ENCODE results near the gene TNS3.
"Not testable (repeated sequence)": the region's sequence is repeated elsewhere in the genome, so short reads cannot be mapped to it uniquely, and the experiment has no call there.

The TNS3 gene

DNA sequence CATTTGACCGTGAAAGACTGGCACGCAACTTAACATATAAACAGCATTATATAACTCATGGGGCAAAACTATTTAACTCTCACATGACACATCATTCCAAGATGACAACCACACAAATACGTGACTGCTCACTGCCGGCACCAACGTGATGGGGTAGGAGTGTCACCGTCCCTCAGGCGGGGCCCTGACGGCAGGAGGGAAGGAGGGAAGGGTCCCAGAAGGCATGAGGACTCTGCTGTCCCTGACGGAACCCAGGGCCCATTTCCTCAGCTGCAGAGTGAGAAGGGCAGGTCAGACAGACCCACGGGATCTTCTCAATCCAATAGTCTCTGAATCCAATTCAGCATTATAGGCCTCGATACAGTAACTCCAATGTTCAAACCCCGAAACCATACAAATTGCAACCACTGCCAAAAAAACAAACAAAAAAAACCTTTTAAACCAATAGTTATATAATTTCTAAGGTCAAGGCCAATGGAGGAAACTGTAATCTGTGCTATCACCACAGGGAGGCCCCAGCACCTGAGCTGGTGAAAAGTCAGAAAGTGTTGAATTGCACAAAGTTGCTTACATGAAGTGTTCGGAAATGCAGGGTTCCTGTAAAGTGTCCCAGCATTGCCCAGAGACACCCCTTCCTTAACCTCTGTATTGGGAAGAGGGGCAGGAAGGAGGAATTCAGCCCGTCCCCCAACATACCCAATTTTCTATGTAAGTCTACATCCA is 137.4 kb downstream of the TNS3 start:
- no peak for DNase-seq

DNA sequence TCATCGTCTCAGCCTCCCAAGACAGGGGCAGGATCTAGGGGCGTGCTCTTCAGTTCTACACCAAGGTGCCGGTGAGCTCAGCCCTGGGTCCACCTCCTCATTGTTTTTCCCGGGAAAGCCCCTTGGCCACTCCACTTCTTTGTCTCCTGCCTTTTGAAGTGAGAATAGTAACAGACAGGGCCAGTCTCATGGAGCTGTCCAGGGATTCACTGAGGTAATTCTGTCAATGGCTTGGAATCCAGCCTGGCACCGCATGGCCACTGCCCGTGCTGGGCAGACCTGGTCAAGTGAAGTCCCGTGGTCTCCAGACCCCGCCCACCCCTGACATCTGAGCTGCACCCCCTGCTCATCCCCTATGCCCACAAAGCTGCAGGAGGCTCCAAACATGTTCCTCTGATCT is 138.9 kb downstream of the TNS3 start:
- no peak for DNase-seq

DNA sequence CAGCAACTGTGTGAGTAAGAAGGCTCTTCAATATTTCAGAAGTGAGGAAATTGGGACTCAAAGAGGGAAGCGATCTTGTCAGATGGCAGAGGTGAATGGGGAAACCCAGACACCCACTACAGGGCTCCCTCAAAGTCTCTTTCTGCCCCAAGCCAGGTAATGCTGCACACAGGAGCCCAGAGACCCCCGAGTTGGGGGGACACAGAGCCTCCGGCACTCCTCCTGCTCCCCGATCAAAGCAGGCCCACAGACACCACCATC is 139.4 kb downstream of the TNS3 start:
- no peak for DNase-seq

DNA sequence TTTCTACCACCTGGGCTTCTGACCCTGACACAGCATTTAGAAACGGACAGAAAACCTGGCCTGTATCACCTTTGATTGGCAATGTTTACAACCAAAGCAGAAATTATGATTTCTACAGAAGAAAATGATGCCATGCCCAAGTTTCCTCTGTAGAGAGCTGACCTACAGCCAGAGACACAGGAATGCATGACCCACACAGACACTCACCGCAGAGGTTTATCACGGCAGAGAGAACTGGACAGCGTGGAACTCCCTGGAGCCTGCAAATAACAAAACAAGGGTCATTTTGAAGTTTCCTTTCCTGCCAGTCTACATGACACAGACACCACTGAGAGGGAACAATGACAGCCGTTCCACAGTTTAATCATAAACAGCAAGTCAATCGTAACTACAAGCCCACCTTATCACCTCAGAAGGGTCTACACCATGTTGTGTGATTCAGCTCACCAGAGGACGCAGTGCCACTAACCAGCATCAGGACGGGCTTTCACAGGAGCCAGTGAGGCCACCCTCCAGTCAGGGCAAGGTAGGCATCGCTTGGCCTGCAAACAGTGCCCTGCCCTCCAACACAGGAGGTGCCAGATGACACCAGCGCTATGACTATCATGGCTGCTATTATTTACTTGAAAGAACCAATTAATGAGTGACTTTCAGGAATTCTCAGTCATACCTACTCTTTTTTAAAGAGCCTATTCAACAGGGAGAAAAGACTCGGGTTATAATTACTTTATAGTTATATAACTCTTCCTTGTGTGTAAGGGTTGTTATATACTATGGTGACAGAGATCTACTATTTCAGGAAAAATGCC is 139.9 kb downstream of the TNS3 start:
- DNase-seq: no peak

DNA sequence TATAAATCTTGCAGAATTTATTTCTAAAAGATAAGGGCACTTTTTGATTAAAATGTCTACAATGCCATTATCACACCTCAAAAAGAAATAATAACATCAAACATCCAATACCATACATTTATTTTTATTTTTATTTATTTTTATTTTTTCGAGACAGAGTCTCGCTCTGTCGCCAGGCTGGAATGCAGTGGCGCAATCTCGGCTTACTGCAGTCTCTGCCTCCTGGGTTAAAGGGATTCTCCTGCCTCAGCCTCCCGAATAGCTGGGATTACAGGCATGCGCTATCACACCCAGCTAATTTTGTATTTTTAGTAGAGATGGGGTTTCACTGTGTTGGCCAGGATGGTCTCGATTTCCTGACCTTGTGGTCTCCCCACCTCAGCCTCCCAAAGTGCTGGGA is 140.9 kb downstream of the TNS3 start:
- not testable (repeated sequence) for DNase-seq

DNA sequence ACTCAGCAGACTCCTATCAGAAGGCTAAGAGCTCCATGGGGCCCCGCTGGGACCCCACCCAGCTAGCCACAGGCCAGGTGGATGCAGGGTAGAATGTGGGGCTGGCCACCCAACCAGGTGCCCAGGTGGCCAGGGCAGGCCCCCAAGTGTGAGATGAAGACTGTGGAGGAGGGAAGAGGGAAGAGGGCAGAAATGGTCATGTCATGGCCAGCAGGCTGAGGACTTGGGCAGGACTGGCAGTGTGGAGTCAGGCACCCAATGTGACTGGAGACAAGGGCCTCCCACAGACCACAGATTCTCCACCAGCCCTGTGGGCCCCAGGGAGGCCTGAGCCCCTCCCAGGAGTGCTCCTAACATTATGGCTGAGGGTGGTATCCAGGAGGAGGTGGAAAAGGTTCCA is 141.6 kb downstream of the TNS3 start:
- no peak for DNase-seq

DNA sequence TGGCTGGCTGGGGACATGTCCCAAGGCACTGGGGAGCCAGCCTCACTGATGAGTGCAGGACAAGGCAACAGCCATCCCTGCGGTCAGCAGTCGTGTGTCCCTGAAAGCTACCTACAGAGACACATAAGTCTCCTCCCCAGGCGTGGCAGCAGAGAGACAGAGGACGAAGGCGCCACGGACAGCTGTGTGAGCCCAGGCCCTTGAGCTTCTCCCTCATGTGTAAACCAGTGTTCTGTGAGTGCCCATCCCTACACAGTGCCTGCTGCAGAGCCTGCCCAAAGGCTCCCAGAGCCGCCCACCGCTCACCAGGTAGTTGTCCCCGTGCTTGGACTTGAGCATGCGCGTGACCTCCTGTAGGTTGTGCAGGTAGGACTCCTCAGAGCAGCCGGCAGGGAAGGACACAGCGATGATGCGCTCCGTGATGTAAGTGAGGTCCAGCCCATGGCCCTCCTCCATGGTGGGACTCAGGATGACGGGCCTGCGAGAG is 142.7 kb downstream of the TNS3 start:
- DNase-seq: no peak

DNA sequence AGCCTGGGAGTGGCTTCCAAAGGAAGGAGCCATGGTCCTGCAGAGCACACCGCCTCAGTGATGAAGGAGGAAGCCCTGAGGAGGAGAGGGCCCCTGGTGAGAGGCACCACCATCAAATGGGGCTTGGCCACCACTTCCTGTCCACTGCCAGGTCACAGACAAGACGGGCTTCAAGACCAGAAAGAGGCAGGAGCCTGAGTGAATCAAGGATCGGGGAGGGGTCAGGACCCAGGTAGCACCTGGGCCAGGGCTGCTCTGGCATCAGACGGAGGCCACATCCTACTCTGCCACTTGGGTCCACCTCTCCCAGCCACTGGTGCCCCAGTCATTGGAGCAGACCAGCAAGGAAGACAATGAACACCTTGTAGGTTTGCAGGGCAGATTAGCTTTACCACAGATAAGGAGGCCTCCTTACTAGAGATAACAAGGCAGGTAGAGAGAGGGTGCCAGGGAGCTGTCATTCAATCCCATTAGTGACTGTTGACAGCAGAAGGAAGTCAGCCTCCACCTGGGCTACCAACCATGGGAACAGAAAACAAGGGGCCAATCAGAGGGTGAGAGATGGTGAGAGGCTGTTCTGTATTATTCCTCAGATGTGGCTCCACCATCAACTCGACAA is 143.4 kb downstream of the TNS3 start:
- DNase-seq: no peak

DNA sequence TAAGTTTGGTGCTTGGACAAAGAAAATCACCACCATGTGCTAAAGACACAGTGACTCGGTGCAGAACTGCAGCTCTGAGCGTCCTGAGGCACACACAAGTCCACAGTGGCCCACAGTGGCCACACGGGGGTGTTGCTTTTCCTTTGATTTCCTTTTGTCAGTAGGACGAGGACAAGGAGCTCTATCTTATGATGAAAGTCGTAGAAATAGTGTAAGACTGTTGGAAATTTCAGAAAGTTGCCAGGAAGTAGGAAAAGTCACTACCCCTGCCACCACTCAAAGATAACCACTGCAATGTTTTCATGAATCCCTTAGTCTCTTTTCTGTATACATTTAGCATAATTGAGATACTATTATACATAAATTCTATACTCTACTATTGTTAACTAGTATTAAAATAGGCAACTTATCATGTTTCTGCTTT is 146.0 kb downstream of the TNS3 start:
- no peak for DNase-seq

DNA sequence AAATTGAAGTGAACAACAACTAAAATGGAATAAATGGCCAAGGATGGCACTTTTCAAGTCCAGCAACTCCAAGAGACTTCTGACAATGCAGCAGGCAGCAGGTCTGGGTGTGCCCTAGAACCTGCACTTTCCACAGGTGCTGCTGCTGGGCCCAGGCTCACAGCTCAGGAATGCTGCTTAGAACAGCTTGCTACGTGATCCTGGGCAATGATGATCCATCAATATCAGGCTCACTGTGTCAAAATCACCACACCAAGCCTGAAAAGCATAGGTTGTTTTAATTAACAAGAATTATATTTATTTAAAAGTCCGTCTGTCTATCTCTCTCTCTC is 148.4 kb downstream of the TNS3 start:
- DNase-seq: no peak

DNA sequence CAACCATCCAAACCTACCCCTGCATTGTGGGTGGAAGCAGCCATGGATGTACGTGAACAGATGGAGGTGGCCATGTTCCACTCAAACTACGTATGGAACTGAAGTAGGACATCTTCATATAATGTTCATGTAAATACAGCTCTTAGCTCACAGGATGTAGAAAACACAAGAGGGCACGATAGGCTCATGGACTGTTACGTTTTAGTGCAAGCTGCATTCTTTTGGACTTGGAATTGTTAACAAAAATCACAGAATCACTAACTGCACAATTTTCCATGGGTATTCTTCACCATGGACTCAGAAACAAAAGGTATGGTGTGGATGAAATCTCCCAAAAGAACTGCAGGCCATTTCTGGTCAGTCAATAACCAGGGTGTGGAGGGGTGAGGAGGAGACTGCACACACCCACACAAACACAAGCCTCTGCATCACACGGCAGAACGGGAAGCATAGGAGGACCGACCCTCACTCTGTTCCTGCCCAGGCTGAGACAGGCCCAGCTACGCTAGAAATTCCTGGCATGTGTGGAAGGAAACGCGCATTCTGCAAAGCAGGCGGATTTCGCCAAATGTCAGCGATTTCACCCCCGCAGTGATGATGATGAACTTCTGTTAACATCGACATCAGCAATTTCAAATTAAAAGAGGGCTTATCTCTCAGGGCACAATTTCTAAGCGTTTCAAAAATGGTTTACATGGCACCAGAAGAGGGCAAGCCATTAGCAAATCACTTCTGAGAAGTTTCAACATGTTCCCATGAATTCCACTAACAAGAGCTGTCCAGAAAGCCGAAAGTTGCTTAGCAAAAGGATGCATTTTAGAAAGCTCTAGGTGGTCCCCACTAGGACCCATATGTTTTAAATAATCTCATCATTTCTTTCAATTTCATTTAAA is 149.0 kb downstream of the TNS3 start:
- no peak for DNase-seq

DNA sequence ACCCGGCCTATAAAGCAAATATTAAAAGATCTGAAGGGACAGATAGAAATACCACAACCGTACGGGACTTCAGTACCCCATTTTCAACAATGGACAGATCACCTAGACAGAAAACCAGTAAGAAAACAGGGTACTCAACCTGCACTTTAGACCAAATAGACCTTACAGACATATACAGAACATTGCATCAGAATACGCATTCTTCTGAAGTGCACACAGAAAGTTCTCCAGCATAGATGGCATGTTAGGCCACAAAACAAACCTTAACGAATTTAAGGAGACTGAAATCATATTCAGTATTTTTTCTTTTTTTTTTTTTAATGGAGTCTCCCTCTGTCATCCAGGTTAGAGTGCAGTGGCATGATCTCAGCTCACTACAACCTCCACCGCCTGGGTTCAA is 151.5 kb downstream of the TNS3 start:
- no peak for DNase-seq

DNA sequence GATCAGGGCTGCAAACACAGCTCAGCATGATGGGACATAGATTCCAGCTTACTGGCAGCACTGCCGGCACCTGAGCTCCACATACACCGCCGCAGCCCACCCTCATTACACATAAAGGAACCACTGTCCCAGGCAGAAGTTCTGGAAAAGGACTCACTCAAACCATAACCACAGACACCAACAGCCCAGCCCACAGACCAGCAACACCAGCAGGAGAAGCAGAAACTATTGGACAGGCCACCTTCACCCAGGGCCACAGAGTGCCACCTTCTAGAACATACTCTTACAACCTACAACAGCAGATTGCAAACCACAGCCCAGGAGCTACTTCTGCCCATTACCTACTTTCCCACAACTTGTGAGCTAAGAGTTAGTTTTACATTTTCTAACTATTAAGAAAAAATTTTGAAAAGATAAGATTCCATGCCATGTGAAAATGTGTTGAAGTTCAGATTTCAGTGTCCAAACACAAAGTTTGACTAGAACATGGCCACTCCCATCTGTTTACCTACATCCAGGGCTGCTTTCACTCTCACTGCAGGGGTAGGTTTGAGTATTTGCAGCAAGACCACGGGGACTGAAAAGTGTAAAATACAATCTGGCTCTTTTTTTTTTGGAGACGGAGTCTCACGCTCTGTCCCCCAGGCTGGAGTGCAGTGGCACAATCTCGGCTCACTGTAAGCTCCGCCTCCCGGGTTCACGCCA is 153.0 kb downstream of the TNS3 start:
- no peak for DNase-seq

DNA sequence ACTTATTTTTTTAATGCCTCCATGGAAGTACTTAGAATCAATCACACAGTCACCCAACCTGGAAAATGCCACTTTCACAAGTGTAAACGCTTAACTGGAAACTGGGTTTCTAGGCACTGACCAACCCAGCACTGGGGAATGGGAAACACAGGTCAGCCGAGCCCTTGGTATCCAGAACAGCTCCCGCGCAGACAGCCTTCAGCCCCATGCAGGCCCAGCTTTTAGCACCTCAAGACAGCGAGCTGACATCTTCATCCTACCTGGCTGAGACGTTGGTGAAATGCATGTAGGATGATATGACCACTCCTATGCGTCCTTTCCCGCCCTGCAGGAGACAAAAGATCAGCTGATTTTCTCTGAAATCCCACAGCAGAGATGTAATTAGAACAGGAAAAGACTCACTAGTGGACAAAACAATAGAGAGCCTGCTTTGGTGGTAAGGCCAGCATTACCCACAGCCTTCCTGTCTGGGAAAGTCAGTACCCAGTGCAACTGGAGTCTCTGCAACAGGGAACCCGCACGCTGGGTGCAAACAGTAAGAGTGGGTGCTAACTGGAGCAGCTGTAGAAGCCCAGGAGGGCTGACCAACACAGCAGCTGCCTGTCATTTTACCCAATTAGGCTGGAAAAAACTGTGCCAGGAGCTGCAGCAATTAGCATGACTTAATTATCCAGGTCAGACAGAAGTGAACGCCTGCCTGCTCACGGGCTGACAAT is 153.7 kb downstream of the TNS3 start:
- no peak for DNase-seq

DNA sequence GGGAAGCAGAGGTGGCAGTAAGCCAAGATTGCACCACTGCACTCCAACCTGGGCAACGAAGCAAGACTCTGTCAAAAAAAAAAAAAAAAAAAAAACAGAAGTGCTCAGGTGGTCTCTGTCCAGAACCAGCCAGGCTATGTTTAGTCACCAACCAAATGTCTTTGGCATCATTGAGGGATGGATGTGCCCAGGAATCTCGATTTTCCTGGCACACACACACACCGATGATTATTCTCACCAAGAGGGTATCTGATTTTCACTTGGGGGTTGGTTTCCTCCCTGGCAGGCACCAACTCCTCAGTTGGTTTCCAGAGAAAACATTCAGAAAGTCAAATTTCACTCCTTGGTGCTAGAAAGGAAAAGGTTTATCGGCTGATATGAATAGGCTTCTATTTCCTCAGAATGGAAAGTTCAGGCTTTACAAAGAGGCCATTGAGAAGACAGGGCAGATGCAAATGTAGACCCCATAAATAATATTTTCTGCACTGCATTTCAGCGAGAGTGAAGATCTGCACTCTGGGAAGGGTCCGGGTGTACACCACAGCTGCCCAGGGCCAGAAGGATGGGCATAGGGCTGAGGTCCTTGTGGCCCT is 154.8 kb downstream of the TNS3 start:
- DNase-seq: no peak

DNA sequence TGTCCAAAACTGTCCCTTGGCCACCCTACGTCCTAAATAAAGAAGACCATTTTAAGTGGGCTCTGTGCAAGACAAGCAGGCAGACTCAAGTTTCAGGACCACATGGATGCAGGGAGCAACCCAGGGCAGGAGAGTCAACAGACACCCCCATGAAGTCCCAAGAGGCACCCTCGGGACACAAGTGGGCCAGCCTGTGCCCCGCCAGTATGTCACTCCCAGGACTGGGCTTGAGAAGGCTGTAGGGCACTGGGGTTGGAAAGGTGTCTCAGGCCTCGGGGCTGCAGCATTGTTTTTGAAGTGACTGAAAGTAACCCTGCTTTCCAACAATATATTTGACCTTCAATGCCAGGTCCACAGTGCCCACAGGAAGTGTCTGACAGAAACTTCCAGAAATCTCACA is 157.4 kb downstream of the TNS3 start:
- DNase-seq: no peak

DNA sequence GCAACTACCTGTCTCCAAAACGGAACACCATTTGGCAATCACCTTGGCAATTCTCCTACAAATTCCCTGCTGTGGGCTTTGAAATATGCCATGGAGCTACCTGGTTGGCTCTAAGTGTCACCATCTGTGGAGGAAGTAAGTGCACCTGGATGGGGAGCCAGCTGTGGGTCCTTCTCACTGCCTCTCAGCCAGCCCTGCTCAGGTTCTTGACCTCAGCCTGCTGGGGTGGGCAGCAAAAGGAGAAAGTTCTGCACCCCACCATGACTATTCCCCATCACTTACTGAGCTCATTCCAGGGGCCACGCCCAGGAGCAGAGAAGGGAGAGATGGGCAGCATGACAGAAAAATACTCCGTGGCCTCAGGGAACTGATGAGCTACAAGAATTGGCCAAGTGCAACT is 158.7 kb downstream of the TNS3 start:
- DNase-seq: no peak

DNA sequence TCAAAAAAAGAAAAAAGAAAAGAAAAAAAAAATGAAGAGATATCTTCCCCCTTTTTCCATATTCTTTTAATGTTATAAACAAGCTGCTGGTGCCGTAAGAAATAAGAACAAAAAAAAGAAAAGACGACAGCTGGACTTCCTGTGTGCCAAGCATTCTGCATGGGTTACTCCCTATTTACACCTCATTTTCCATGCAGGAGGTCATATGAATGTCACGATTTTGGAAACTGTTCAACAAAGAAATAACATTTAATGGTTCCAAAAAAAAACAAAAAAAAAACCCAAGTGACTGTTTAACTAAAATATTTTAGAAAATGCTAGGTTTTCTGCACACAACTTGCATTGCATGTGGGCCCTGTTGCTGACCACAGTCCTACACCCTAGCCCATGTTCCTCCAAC is 159.3 kb downstream of the TNS3 start:
- no peak for DNase-seq

DNA sequence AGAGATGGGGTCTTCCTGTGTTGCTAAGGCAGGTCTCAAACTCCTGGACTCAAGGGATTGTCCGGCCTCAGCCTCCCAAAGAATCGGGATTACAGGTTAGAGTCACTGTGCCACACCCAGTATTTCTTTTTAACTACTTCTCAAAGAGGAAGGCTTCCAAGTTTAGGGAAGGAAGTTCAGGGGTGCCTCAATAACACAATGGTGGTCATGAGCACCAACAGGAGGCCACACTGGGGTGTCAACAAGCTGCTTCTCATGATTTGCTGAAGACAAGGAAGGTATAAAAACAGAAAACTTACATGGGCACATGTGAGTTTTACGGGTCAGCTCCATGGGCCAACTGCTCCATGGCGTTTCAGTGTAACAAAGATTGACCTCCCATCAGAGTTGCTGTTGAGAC is 160.5 kb downstream of the TNS3 start:
- no peak for DNase-seq

DNA sequence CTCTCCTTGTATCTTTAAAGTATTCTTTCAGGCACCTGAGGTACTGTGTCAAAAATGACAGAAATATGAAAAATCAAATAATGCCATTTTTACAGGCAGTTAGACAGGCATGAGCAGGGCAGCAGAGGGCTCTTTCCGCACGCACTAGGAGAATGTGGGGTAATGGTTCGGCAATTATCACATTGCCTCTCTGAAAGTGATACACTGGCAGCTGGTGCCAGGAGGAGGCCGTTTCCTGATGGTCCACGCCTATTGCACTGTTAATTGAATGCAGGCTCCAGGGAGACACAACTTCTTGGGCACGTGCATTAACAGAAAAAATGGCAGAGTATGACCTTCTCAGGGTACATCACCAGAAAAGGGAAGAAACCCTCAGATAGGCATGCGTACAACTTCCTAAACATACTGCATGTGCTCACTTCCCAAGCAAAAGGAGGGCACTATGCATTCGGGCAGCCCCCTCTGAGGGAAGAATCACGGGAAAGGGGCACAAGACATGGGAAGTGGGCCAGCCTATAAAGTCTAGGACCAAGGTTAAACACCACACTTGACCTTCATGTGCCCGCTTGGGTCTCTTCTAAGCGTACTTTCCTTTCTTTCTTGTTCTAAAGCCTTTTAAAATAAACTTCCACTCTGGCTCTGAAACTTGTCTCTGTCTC is 161.7 kb downstream of the TNS3 start:
- no peak for DNase-seq

DNA sequence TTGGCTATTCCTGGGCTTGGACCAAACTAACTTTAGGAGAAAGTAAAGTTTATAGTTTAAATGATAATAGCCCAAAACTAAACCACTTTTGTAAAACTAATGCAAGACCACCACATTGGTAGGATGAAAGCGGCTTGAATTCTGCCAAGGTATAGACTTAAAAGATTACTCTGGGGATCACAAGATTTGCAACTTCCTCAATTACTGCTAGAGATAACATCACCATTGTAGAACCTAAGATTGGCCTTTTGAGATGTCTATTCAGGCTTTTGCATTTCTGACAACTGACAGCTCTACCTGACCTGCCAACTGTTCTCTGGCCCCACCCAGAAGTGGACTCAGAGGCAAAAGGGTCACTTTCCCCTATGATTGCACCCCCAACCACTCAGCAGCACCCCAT is 162.4 kb downstream of the TNS3 start:
- no peak for DNase-seq

All from GF-D8 (cell line).